Spleen (tissue), 11 donors: ENCODE data around the gene ARHGAP6. TPM values are rescaled to one million over a fixed set of nuclear protein-coding genes. Genes with fewer than 3 reads are reported as not detected.

Experiments
- DNase-seq: peaks from one replicate; pipeline ENCODE4 v3.0.0-alpha.2; 2020
- H3K27ac ChIP-seq, 8 donors: fragments of 200-600 bp; sonication (generic) in 7 of 8; 1 replicate in 4 of 8; 2 replicates in 4 of 8; pipeline versions ENCODE4 v1.5.0 to v1.8.0; 2016 to 2021; ENCODE audit warnings: inconsistent platforms in 4 of 8, mild to moderate bottlenecking in 4 of 8, moderate library complexity in 1 of 8
- H3K27me3 ChIP-seq, 7 donors: fragments of 200-600 bp; sonication (generic) in 6 of 7; replicated peaks in 1 of 7; 1 replicate in 4 of 7; 2 replicates in 3 of 7; pipeline versions ENCODE4 v1.5.0 to v1.8.0; 2016 to 2021; ENCODE audit warnings: inconsistent platforms in 3 of 7, mild to moderate bottlenecking in 1 of 7
- H3K36me3 ChIP-seq, 6 donors: fragments of 200-600 bp; sonication (generic) in 5 of 6; 1 replicate in 4 of 6; 2 replicates in 2 of 6; pipeline versions ENCODE4 v1.5.0 to v1.8.0; 2016 to 2021; ENCODE audit warnings: inconsistent platforms in 2 of 6
- H3K4me1 ChIP-seq, 6 donors: fragments of 200-600 bp; sonication (generic) in 5 of 6; 1 replicate in 3 of 6; 2 replicates in 3 of 6; pipeline versions ENCODE4 v1.5.0 to v1.8.0; 2016 to 2021; ENCODE audit warnings: inconsistent platforms in 3 of 6
- H3K4me3 ChIP-seq, 8 donors: fragments of 200-600 bp; sonication (generic) in 7 of 8; 1 replicate in 4 of 8; 2 replicates in 4 of 8; pipeline versions ENCODE4 v1.5.0 to v1.8.0; 2016 to 2021; ENCODE audit warnings: inconsistent platforms in 4 of 8, mild to moderate bottlenecking in 4 of 8, moderate library complexity in 2 of 8
- H3K9me3 ChIP-seq, 8 donors: fragments of 200-600 bp; sonication (generic) in 7 of 8; 1 replicate in 4 of 8; 2 replicates in 4 of 8; pipeline versions ENCODE4 v1.5.0 to v1.8.0; 2016 to 2021; ENCODE audit warnings: inconsistent platforms in 4 of 8
- POLR2A ChIP-seq, 3 donors: fragments of 450-650 bp; IDR thresholded peaks; one replicate each; pipeline ENCODE4 v1.5.1; 2017; ENCODE audit warnings: antibody characterized with exemption in 3 of 3, mild to moderate bottlenecking in 1 of 3
- POLR2AphosphoS5 ChIP-seq, 3 donors: sonication (generic); formaldehyde crosslinking; IDR thresholded peaks; one replicate each; pipeline ENCODE4 v1.5.1; 2017; ENCODE audit warnings: antibody characterized with exemption in 3 of 3
- WGBS, 5 donors: extraction: QIAGEN DNeasy Blood & Tissue Kit in 3 of 5; methylation state at CpG; one replicate each; pipeline versions ENCODE4 v1.1.5 to v1.1.7; 2013 to 2018; 5-methylcytosine and 5-hydroxymethylcytosine counted together
- intact Hi-C: fragments of 100-400 bp; cut with DNase I; formaldehyde crosslinking; loops from one replicate; pipeline ENCODE4 v1.15.0; 2023; ENCODE audit warnings: low total_unique reads
- polyA plus RNA-seq, 3 donors: library from polyadenylated mRNA; stranded (reverse); fragments of 200-250 nt; gene quantifications; one replicate each; pipeline ENCODE4 v1.2.1, GENCODE V29; 2013
- total RNA-seq, 7 donors: library from RNA; depleted of rRNA in 3 of 7; stranded (reverse); fragments of >200 nt in 3 of 7; fragmentation: NEBNext Ultra II Directional in 4 of 7; extraction: Animal tissue kit (Norgen Biotek cat#: 25700) in 4 of 7; gene quantifications; one replicate each; pipeline versions ENCODE4 v1.1.0 to v1.2.1, GENCODE V29; 2016 to 2021
- TF ChIP-seq, protein P1 (sequence below), 11 experiments: fragments of 200-600 bp in 7 of 11; fragments of 450-650 bp in 4 of 11; sonication (generic) in 4 of 11; IDR thresholded peaks in 8 of 11; conservative IDR thresholded peaks in 3 of 11; 1 replicate in 7 of 11; 2 replicates in 4 of 11; pipeline versions ENCODE4 v1.4.0 to v1.8.0; 2016 to 2021; ENCODE audit warnings: antibody characterized with exemption in 11 of 11, inconsistent platforms in 4 of 11, mild to moderate bottlenecking in 1 of 11
- donor health status: healthy with polysubstance abuse.
- donor health status: DM: no; HTN: no; CAD: no; lungs with moderate emphysema.
- donor health status: DM: no; HTN: no; CAD: no.
- donor health status: Bipolar disorder and iron deficiency.
- donor health status: healthy.
- donor health status: DM: no; HTN: no; CAD: no.
- donor health status: DM: yes; HTN: yes; CAD: no.

Gene ARHGAP6
- total and polyA plus RNA-seq, 10 donors: 2.0 to 20.8 (median 12.7) TPM

DNA sequence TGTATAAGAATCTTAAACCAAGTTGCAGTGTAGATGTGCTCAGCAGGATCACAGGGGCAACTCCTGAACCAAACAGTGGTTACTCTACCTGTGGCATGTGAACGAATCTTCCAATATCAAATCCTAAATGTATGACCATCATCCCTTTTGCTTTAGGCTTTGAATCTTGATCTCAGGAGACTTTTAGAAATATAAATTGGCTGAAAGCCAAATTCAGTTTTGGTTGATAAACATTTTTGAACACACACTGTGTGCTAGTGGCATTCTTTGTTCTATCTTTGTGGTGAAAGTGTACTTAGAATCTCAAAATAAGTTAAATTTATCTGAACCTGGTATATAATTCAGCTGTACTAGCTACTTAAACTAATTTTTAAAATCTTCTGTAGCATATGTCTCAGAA lies 4.6 kb upstream of the ARHGAP6 start:
- Histone ChIP-seq H3K27ac (no peak overlapping the region), H3K36me3 (no peaks in the 10 kb centered on the region), H3K27me3 (peaks cover 0 to 52% (median 7%) of the 10 kb centered on the region in 7 donors), H3K4me3 (no peak overlapping the region), H3K9me3 (no peaks in the 10 kb centered on the region), H3K4me1 (peaks cover 0 to 6% (median under 1%) of the 10 kb centered on the region in 6 donors)
- intact Hi-C loops: no loop called here
- WGBS, 5 donors: 75 to 89% (median 83%) methylated on average over 1 of the region's 1 CpG
- TF ChIP-seq POLR2A (IDR thresholded peaks at IDR 0.05): no peak
- DNase-seq: no peak

- WGBS, 5 donors: 27 to 44% (median 31%) methylated on average over 12 of the region's 12 CpGs
- H3K36me3 ChIP-seq: no peaks in the 10 kb centered on the region
- H3K27ac ChIP-seq: no peak overlapping the region
- peaks cover 0 to 74% (median 21%) of the 10 kb centered on the region in 7 donors for H3K27me3 ChIP-seq
- H3K4me3 ChIP-seq: no peak overlapping the region
- TF ChIP-seq, protein P1, sequence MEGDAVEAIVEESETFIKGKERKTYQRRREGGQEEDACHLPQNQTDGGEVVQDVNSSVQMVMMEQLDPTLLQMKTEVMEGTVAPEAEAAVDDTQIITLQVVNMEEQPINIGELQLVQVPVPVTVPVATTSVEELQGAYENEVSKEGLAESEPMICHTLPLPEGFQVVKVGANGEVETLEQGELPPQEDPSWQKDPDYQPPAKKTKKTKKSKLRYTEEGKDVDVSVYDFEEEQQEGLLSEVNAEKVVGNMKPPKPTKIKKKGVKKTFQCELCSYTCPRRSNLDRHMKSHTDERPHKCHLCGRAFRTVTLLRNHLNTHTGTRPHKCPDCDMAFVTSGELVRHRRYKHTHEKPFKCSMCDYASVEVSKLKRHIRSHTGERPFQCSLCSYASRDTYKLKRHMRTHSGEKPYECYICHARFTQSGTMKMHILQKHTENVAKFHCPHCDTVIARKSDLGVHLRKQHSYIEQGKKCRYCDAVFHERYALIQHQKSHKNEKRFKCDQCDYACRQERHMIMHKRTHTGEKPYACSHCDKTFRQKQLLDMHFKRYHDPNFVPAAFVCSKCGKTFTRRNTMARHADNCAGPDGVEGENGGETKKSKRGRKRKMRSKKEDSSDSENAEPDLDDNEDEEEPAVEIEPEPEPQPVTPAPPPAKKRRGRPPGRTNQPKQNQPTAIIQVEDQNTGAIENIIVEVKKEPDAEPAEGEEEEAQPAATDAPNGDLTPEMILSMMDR (IDR thresholded peaks at IDR 0.05 in 8 of 11, conservative IDR thresholded peaks at IDR 0.05 in 3 of 11): no peak
- TF ChIP-seq POLR2AphosphoS5 (IDR thresholded peaks at IDR 0.05): no peak
- TF ChIP-seq POLR2A (IDR thresholded peaks at IDR 0.05): no peak
- peaks cover 0 to 20% (median 6%) of the 10 kb centered on the region in 6 donors for H3K4me1 ChIP-seq
- intact Hi-C loops: no loop called here
- no peaks in the 10 kb centered on the region for H3K9me3 ChIP-seq
- no peak for DNase-seq
Observed at GRCh38 chrX:11666952-11667685, 1.4 kb upstream of the ARHGAP6 start.

DNA sequence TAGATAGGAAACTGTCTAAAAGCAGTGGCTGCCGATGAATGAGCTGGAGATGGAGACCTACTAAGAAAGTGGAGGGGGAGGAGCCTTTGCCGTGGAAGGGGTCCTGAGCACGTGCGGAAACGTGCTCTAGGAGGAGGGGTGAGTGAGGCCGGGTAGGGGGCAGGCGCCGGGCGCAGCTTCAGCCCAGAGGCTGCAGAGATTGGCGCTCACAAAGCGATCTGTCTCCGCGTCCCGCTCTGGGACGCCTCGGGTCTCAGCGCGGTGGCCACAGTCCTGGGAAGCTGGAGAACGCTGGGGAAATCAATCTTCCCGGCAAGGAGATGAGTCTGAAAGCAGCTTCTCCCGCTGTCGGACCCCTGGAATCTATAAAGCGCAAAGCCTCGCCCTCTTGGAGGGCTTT lies 444 bp upstream of the ARHGAP6 start:
- no peak for TF ChIP-seq POLR2AphosphoS5 (IDR thresholded peaks at IDR 0.05)
- TF ChIP-seq POLR2A (IDR thresholded peaks at IDR 0.05): no peak
- TF ChIP-seq, protein P1 (IDR thresholded peaks at IDR 0.05 in 8 of 11, conservative IDR thresholded peaks at IDR 0.05 in 3 of 11): no peak
- WGBS, 5 donors: 0 to 28% (median 6%) methylated on average over 15 to 24 of the region's 24 CpGs
- H3K4me1 ChIP-seq: peaks cover 0 to 20% (median 6%) of the 10 kb centered on the region in 6 donors
- no peaks in the 10 kb centered on the region for H3K36me3 ChIP-seq
- no peak for DNase-seq
- H3K4me3 ChIP-seq: peak overlapping the region in 5 of 8 donors; percentile 14 to 60 (median 32)
- no peaks in the 10 kb centered on the region for H3K9me3 ChIP-seq
- peak overlapping the region in 2 of 8 donors; percentile 46 to 65 for H3K27ac ChIP-seq
- H3K27me3 ChIP-seq: peaks cover 0 to 64% (median 21%) of the 10 kb centered on the region in 7 donors
- intact Hi-C loops: no loop called here

GRCh38 chrX:11664211-11665167 lies 1.2 kb downstream of the ARHGAP6 start:
- Histone ChIP-seq H3K27me3 (peaks cover 0 to 58% (median 21%) of the 10 kb centered on the region in 7 donors), H3K36me3 (no peaks in the 10 kb centered on the region), H3K4me1 (peaks cover 0 to 20% (median 6%) of the 10 kb centered on the region in 6 donors), H3K9me3 (no peaks in the 10 kb centered on the region), H3K27ac (peak overlapping the region in 7 of 8 donors; percentile 26 to 65 (median 40)), H3K4me3 (peak overlapping the region; percentile 12 to 60 (median 30))
- intact Hi-C loops: no loop called here
- 5 to 37% (median 17%) methylated on average over 6 to 73 of the region's 73 CpGs for WGBS, 5 donors
- no peak for DNase-seq
- TF ChIP-seq, protein P1 (IDR thresholded peaks at IDR 0.05 in 8 of 11, conservative IDR thresholded peaks at IDR 0.05 in 3 of 11): no peak
